GM21423 (cell line): Measurements from ENCODE around the gene RBMY1E.
A peak's percentile ranks its signal among the peaks of the same experiment; 100 is the strongest.
"Not testable (repeated sequence)": the region's sequence is repeated elsewhere in the genome, so short reads cannot be mapped to it uniquely, and the experiment has no call there.

Experiments used
- ATAC-seq: cut with Tn5 transposase; IDR thresholded peaks from one replicate; pipeline ENCODE4 v1.9.1; 2021; ENCODE audit warnings: mild to moderate bottlenecking, moderate library complexity; ENCODE audit not compliant: unreplicated experiment

RBMY1E gene

GRCh38 chrY:21917932-21918331, at the start of gene RBMY1E:
Gene RBMY1E, minus strand, starts transcription at chrY:21918032. Its CDS starts 1,978 bp downstream, at chrY:21916054.
- ATAC-seq, result not testable (repeated sequence)

- not testable (repeated sequence) for ATAC-seq
These were observed 23.4 kb downstream of the RBMY1E start, which contains the start of gene RBMY1D for GRCh38 chrY:21894426-21894825. Gene RBMY1D, minus strand, starts transcription at chrY:21894526. Its CDS starts 2,013 bp downstream, at chrY:21892513.

- ATAC-seq, result peak; percentile 85
These were observed 48.3 kb downstream of the RBMY1E start for GRCh38 chrY:21869407-21870076.
